Measurements from ENCODE around the gene ARHGEF40. TPM values are rescaled to one million over a fixed set of nuclear protein-coding genes. Genes with fewer than 3 reads are reported as not detected.

ARHGEF40 gene
- total and polyA plus RNA-seq, 10 of the 15 experiments (the other 5 are each of a cell fraction or from before 2014, with no cell fraction given) = 0.03 to 0.31 (median 0.08) TPM; not detected in 2

DNA sequence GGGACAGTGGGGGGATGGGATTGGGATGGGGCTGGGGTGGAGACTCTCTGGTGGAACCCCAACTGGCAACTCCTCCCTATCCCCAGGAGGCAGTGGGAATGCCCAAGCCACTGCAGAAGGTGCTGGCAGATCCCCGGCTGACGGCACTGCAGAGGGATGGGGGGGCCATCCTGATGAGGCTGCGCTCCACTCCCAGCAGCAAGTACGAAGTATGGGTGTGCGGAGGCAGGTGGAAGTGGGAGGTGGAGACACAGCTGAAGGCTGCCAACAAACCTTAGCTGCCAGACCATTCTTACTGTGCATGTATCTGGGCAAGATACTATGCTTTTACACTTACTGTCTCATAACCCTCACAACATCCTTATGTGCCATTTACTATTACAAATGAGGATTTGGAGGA lies 8.2 kb downstream of the ARHGEF40 start:
- ChIA-PET POLR2A (no interaction called here), RAD21 (ENCODE audit: unreplicated experiment) (no interaction called here), CTCF (interaction anchor here (1.0 to 1.6 kb wide), 3 partner anchors 10 to 64 kb away, joined by 3 to 5 read pairs (median 3); no protein-coding TSS in a partner anchor), SMC1A (ENCODE audit: uncharacterized antibody, unreplicated experiment) (no interaction called here)
- peaks cover 0 to 3% of the 10 kb centered on the region in 2 experiments; a peak in 1 of 4 replicates for H3K27me3 ChIP-seq (replicated peaks in 1 of 2; ENCODE audit: control insufficient read depth in 2 of 2, insufficient read depth in 2 of 2, low read length in 1 of 2)
- H3K9me3 ChIP-seq (replicated peaks; ENCODE audit: control insufficient read depth, insufficient read depth, low read length) = no peaks in the 10 kb centered on the region
- H2AFZ ChIP-seq (ENCODE audit: control insufficient read depth, low read depth, low read length) = no peak overlapping the region
- no peaks in the 10 kb centered on the region for H3K4me1 ChIP-seq (ENCODE audit: control insufficient read depth, insufficient read depth, low read length)
- H3K4me2 ChIP-seq (ENCODE audit: control insufficient read depth, insufficient read depth) = no peak overlapping the region
- H3K27ac ChIP-seq (ENCODE audit: control insufficient read depth, insufficient read depth) = no peak overlapping the region
- intact Hi-C loops (cut with micrococcal nuclease; ENCODE audit: unreplicated experiment) = no loop called here
- H3K36me3 ChIP-seq (ENCODE audit: control insufficient read depth in 2 of 2, insufficient read depth in 2 of 2, low read length in 1 of 2) = no peaks in the 10 kb centered on the region
- H4K20me1 ChIP-seq (ENCODE audit: control insufficient read depth, insufficient read depth) = no peaks in the 10 kb centered on the region
- DNase-seq (ENCODE audit: low read depth, low spot score) (no peak), ATAC-seq (no peak), FAIRE-seq (no peak)
- no peaks in the 10 kb centered on the region for H3K79me2 ChIP-seq (ENCODE audit: control insufficient read depth, insufficient read depth, low read length)
- no peak overlapping the region for H3K9ac ChIP-seq (ENCODE audit: control insufficient read depth, insufficient read depth, low read length)
- no TSS peak for BruUV-seq (replicated peaks)
- TF ChIP-seq, protein P1, sequence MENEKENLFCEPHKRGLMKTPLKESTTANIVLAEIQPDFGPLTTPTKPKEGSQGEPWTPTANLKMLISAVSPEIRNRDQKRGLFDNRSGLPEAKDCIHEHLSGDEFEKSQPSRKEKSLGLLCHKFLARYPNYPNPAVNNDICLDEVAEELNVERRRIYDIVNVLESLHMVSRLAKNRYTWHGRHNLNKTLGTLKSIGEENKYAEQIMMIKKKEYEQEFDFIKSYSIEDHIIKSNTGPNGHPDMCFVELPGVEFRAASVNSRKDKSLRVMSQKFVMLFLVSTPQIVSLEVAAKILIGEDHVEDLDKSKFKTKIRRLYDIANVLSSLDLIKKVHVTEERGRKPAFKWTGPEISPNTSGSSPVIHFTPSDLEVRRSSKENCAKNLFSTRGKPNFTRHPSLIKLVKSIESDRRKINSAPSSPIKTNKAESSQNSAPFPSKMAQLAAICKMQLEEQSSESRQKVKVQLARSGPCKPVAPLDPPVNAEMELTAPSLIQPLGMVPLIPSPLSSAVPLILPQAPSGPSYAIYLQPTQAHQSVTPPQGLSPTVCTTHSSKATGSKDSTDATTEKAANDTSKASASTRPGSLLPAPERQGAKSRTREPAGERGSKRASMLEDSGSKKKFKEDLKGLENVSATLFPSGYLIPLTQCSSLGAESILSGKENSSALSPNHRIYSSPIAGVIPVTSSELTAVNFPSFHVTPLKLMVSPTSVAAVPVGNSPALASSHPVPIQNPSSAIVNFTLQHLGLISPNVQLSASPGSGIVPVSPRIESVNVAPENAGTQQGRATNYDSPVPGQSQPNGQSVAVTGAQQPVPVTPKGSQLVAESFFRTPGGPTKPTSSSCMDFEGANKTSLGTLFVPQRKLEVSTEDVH (IDR thresholded peaks at IDR 0.05; ENCODE audit: low read depth, partially characterized antibody) = no peak
- TF ChIP-seq, protein P2, sequence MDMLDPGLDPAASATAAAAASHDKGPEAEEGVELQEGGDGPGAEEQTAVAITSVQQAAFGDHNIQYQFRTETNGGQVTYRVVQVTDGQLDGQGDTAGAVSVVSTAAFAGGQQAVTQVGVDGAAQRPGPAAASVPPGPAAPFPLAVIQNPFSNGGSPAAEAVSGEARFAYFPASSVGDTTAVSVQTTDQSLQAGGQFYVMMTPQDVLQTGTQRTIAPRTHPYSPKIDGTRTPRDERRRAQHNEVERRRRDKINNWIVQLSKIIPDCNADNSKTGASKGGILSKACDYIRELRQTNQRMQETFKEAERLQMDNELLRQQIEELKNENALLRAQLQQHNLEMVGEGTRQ (IDR thresholded peaks at IDR 0.05; ENCODE audit: borderline replicate concordance, low read depth, low read length) = no peak
- no peak for TF ChIP-seq DPF2 (IDR thresholded peaks at IDR 0.05)
- no peak for TF ChIP-seq CHD4 (IDR thresholded peaks at IDR 0.05)
- TF ChIP-seq FOS (IDR thresholded peaks at IDR 0.05; ENCODE audit: borderline replicate concordance, extremely low read depth, insufficient read length) = no peak
- in situ Hi-C loops (cut with MboI) = no loop called here
- H3K4me3 ChIP-seq = no peak overlapping the region
- 46% methylated on average over 5 of the region's 5 CpGs for WGBS (ENCODE audit: insufficient coverage, insufficient replicate concordance, low lambda C conversion rate, missing lambda C conversion rate)

Measured in GM12878 (cell line).